OCI-LY7 (cell line): ENCODE measurements around the gene CIDEB. TPM values are rescaled to one million over a fixed set of nuclear protein-coding genes. Genes with fewer than 3 reads are reported as not detected.
A peak's percentile ranks its signal among the peaks of the same experiment; 100 is the strongest.

ENCODE experiments used
- BruUV-seq: library from RNA; stranded (reverse); fragments of 400-500 nt; replicated peaks from 2 replicates; lab custom pipeline; 2021; lab: Mats Ljungman, UMichigan
- CTCF ChIA-PET: fragments of 300-600 bp; sonication (Branson Sonifier 250); formaldehyde crosslinking; loops from one replicate; lab custom pipeline; 2022; ENCODE audit warnings: antibody characterized with exemption; ENCODE audit not compliant: unreplicated experiment; lab: Charles Lee
- POLR2A ChIA-PET: fragments of 300-600 bp; sonication (Branson Sonifier 250); formaldehyde crosslinking; loops from one replicate; lab custom pipeline; 2022; ENCODE audit warnings: antibody characterized with exemption; lab: Charles Lee
- DNase-seq: peaks from one replicate; pipeline ENCODE4 v3.0.0-alpha.2; 2015; ENCODE audit warnings: low spot score
- H2AFZ ChIP-seq: fragments of 200-600 bp; sonication (generic), shearing (Covaris generic); 2 replicates; pipeline ENCODE4 v1.6.1; 2014; ENCODE audit warnings: mild to moderate bottlenecking, antibody characterized with exemption, low read length, moderate library complexity
- H3K27ac ChIP-seq: fragments of 200-600 bp; sonication (generic); 2 replicates; pipeline ENCODE4 v1.5.1; 2014; ENCODE audit warnings: mixed run types, low read depth, mild to moderate bottlenecking, moderate library complexity, low read length, inconsistent platforms; ENCODE audit not compliant: poor library complexity, severe bottlenecking
- H3K36me3 ChIP-seq: fragments of 200-600 bp; sonication (generic); 2 replicates; pipeline ENCODE4 v1.6.1; 2014; ENCODE audit warnings: mild to moderate bottlenecking, antibody characterized with exemption, low read length, moderate library complexity, mixed read lengths; ENCODE audit not compliant: insufficient read depth
- H3K4me1 ChIP-seq: fragments of 200-600 bp; sonication (generic); 2 replicates; pipeline ENCODE4 v1.5.1; 2014; ENCODE audit warnings: mild to moderate bottlenecking, low read length; ENCODE audit not compliant: insufficient read depth, poor library complexity, severe bottlenecking
- H3K4me2 ChIP-seq: fragments of 200-600 bp; sonication (generic); 2 replicates; pipeline ENCODE4 v1.6.1; 2014; ENCODE audit warnings: mild to moderate bottlenecking, low read length
- H3K4me3 ChIP-seq: fragments of 200-600 bp; sonication (generic); 2 replicates; pipeline ENCODE4 v1.5.1; 2014; ENCODE audit warnings: mild to moderate bottlenecking, low read depth, low read length; ENCODE audit not compliant: poor library complexity, severe bottlenecking
- H3K79me2 ChIP-seq: fragments of 200-600 bp; sonication (generic); 2 replicates; pipeline ENCODE4 v1.6.1; 2016; ENCODE audit warnings: low read depth, mild to moderate bottlenecking, low read length, moderate library complexity, mixed read lengths; ENCODE audit not compliant: insufficient read depth
- H3K9me2 ChIP-seq: fragments of 200-600 bp; sonication (generic); 2 replicates; pipeline ENCODE4 v1.6.1; 2016; ENCODE audit warnings: mild to moderate bottlenecking, low read length, mixed read lengths; ENCODE audit not compliant: insufficient read depth
- H3K9me3 ChIP-seq: fragments of 200-600 bp; sonication (generic); 2 replicates; pipeline ENCODE4 v1.6.1; 2014; ENCODE audit warnings: mild to moderate bottlenecking, mixed run types, low read length, mixed read lengths
- H4K20me1 ChIP-seq: fragments of 200-600 bp; sonication (generic); 2 replicates; pipeline ENCODE4 v1.6.1; 2014; ENCODE audit warnings: mild to moderate bottlenecking, antibody characterized with exemption, low read length, moderate library complexity, mixed read lengths; ENCODE audit not compliant: insufficient read depth
- CTCF ChIP-seq: fragments of 200-600 bp; sonication (generic); conservative IDR thresholded peaks from 2 replicates; pipeline ENCODE4 v1.5.1; 2014; ENCODE audit warnings: mild to moderate bottlenecking, antibody characterized with exemption, low read length, moderate library complexity, mixed read lengths
- EZH2phosphoT487 ChIP-seq: fragments of 200-600 bp; sonication (generic); IDR thresholded peaks from 2 replicates; pipeline ENCODE4 v1.6.1; 2018; ENCODE audit warnings: low read depth, borderline replicate concordance, mild to moderate bottlenecking, mixed run types, antibody characterized with exemption, low read length, moderate library complexity, mixed read lengths
- intact Hi-C: fragments of 100-400 bp; cut with micrococcal nuclease; formaldehyde crosslinking; loops from one replicate; pipeline ENCODE4 v1.10.0; 2022; ENCODE audit not compliant: unreplicated experiment
- total RNA-seq, 2 experiments: library from RNA; depleted of rRNA in 1 of 2; stranded (reverse); fragments of >200 nt in 1 of 2; shearing (Covaris generic) in 1 of 2; gene quantifications; 2 replicates each; pipeline ENCODE4 v1.2.3, GENCODE V29; 2014 to 2022

CIDEB gene
- total RNA-seq, 2 experiments from 2014 or later: 1.6 TPM; not detected in 1

GRCh38 chr14:24296341-24297157 lies 11.2 kb downstream of the CIDEB start:
- POLR2A ChIA-PET: interaction anchor here (0.6 to 4.0 kb wide), 4 partner anchors 25 to 726 kb away, joined by 3 to 25 read pairs (median 10); partner anchors contain the start of genes RABGGTA and TINF2
- peaks cover 30% of the 10 kb centered on the region for H3K4me1 ChIP-seq
- peak; percentile 76 for DNase-seq
- H3K27ac ChIP-seq: no peak overlapping the region
- intact Hi-C loops: loop anchor here (1.0 to 5.0 kb wide), 2 partner anchors 53 to 284 kb away; no protein-coding TSS in a partner anchor
- CTCF ChIA-PET: interaction anchor here (0.6 to 1.9 kb wide), 4 partner anchors 14 to 135 kb away, joined by 3 to 6 read pairs (median 4); partner anchors contain the start of gene TINF2
- peaks cover 18% of the 10 kb centered on the region for H3K79me2 ChIP-seq
- no peak overlapping the region for H3K4me2 ChIP-seq
- no peaks in the 10 kb centered on the region for H3K9me2 ChIP-seq
- TF ChIP-seq CTCF: peak; percentile 91
- no peak for TF ChIP-seq EZH2phosphoT487
- BruUV-seq: no TSS peak
- H3K4me3 ChIP-seq: no peak overlapping the region
- no peak overlapping the region for H2AFZ ChIP-seq
- peaks cover 11% of the 10 kb centered on the region; the same call in 1 of the 2 replicates for H4K20me1 ChIP-seq
- H3K36me3 ChIP-seq: peaks cover 26% of the 10 kb centered on the region; the same call in 1 of the 2 replicates
- H3K9me3 ChIP-seq: no peaks in the 10 kb centered on the region

- H2AFZ ChIP-seq: no peak overlapping the region
- BruUV-seq: no TSS peak
- no peak for TF ChIP-seq CTCF
- TF ChIP-seq EZH2phosphoT487: no peak
- no peaks in the 10 kb centered on the region for H3K9me3 ChIP-seq
- ChIA-PET CTCF (interaction anchor here (1.1 kb wide), 1 partner anchor 61 kb away, joined by 3 read pairs; the partner anchor contains the start of gene GMPR2), POLR2A (interaction anchor here (1.2 kb wide), 1 partner anchor 51 kb away, joined by 7 read pairs; the partner anchor contains the start of gene TINF2)
- no peak overlapping the region for H3K4me2 ChIP-seq
- no peak for DNase-seq
- no peaks in the 10 kb centered on the region for H4K20me1 ChIP-seq
- H3K9me2 ChIP-seq: no peaks in the 10 kb centered on the region
- no peaks in the 10 kb centered on the region for H3K79me2 ChIP-seq
- peaks cover 10% of the 10 kb centered on the region for H3K4me1 ChIP-seq
- H3K27ac ChIP-seq: no peak overlapping the region
- H3K4me3 ChIP-seq: no peak overlapping the region
- intact Hi-C loops: no loop called here
- H3K36me3 ChIP-seq: peaks cover 34% of the 10 kb centered on the region
Measured at GRCh38 chr14:24293525-24293924, 14.3 kb downstream of the CIDEB start.
